SK-N-MC (cell line): ENCODE data around the gene MLH1.

Source experiments
- FOXP2 ChIP-seq: optimal IDR thresholded peaks from 2 replicates; pipeline ENCODE3; 2011; ENCODE audit warnings: mild to moderate bottlenecking, moderate library complexity; ENCODE audit not compliant: insufficient read depth; ENCODE audit errors: extremely low read length, control extremely low read depth
- POLR2AphosphoS5 ChIP-seq: IDR thresholded peaks from 2 replicates; pipeline ENCODE4 v1.6.1; 2012; ENCODE audit warnings: mild to moderate bottlenecking, low read depth, low read length, borderline replicate concordance

GRCh38 chr3:36973139-36973538 lies 20.2 kb upstream of the MLH1 start:
- TF ChIP-seq POLR2AphosphoS5, result no peak
- no peak for TF ChIP-seq FOXP2
